OCI-LY3 (cell line): ENCODE measurements around the gene PARP3.

Experiments used
- H2AFZ ChIP-seq: fragments of 200-600, 300-600 bp; shearing (Covaris generic); 2 replicates; pipeline ENCODE4 v1.6.0; 2014; ENCODE audit warnings: antibody characterized with exemption, low read depth, low read length
- H3K27ac ChIP-seq: fragments of 200-600, 300-600 bp; sonication (generic); 2 replicates; pipeline ENCODE4 v1.5.1; 2014; ENCODE audit warnings: mild to moderate bottlenecking, low read length, moderate library complexity, mixed read lengths
- H3K27me3 ChIP-seq: fragments of 200-600, 300-600 bp; sonication (generic); 2 replicates; pipeline ENCODE4 v1.6.1; 2014; ENCODE audit warnings: low read depth, low read length, mixed read lengths
- H3K36me3 ChIP-seq: fragments of 200-600, 300-600 bp; sonication (generic); replicated peaks from 2 replicates; pipeline ENCODE3; 2014; ENCODE audit warnings: low read depth, low read length, mixed read lengths
- H3K4me1 ChIP-seq: fragments of 300-600, 200-600 bp; sonication (generic); 2 replicates; pipeline ENCODE4 v1.6.1; 2014; ENCODE audit warnings: low read length, mixed read lengths
- H3K4me2 ChIP-seq: fragments of 200-600, 300-600 bp; sonication (generic); 2 replicates; pipeline ENCODE4 v1.6.1; 2014; ENCODE audit warnings: low read length, mixed read lengths
- H3K4me3 ChIP-seq: fragments of 300-600, 200-600 bp; sonication (generic); 2 replicates; pipeline ENCODE4 v1.5.1; 2014; ENCODE audit warnings: antibody characterized with exemption, mild to moderate bottlenecking, low read length, moderate library complexity
- H3K79me2 ChIP-seq: fragments of 300-600, 200-600 bp; shearing (Covaris generic); 2 replicates; pipeline ENCODE4 v1.6.1; 2014; ENCODE audit warnings: mild to moderate bottlenecking, low read length, mixed read lengths
- H3K9ac ChIP-seq: fragments of 300-600, 200-600 bp; shearing (Covaris generic); 2 replicates; pipeline ENCODE4 v1.6.0; 2014; ENCODE audit warnings: mild to moderate bottlenecking, low read length, moderate library complexity
- H3K9me3 ChIP-seq: fragments of 200-600, 300-600 bp; shearing (Covaris generic); 2 replicates; pipeline ENCODE4 v1.6.1; 2014; ENCODE audit warnings: low read length, mixed read lengths; ENCODE audit not compliant: insufficient read depth
- H4K20me1 ChIP-seq: fragments of 200-600, 300-600 bp; sonication (generic); 2 replicates; pipeline ENCODE4 v1.6.1; 2016; ENCODE audit warnings: low read length, mixed read lengths; ENCODE audit not compliant: insufficient read depth
- CTCF ChIP-seq: fragments of 200-600, 300-600 bp; sonication (generic); IDR thresholded peaks from 2 replicates; pipeline ENCODE4 v1.5.1; 2014; ENCODE audit warnings: antibody characterized with exemption, low read length, low read depth
- EZH2phosphoT487 ChIP-seq: fragments of 200-600 bp; shearing (Covaris generic); IDR thresholded peaks from 2 replicates; pipeline ENCODE4 v1.6.1; 2018; ENCODE audit warnings: antibody characterized with exemption, mixed run types, low read depth

Gene PARP3

DNA sequence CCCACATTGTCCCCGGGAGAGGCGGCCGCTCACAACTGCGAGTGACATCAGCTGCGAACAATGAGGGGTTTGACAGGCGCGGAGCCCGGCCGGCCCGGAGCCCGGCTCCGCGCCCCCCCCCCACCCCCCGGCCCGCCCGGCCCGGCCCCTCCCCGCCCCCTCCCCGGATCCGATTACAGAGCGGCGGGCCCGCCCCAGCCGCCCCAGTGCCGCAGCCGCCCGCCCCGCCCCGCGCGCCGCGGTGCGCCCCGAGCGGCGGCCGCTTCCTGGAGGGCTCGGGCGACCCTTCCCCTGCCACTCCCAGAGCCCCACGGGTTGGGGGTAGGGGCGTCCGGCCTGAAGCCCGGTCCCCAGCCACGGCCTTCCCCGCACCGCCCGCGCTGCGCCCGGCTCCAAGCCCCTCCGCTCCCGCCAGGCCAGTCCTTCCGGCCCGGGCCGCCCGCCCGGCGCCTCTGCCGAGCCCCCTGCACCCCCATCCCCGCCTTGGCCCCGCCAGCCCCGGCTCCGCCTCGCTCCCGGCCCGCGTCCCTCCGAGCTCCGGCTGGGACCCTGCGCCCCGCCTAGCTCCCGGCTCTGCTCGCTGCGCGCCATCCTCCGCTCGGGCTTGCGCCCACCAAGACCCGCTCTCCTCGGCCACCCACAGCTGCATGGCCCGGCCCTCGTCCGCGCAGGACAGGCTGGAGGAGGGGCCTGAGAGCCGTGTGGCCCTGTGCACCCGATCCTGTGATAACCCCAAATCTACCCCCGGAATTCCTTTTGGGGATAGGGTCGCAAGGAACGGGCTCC, 25.4 kb downstream of the PARP3 start, which contains the start of gene PCBP4:
PCBP4 (minus strand) TSS at position 71 of the 786 bp plus-strand sequence. CDS start 6,214 bp downstream, outside the sequence.
- Histone ChIP-seq H3K36me3 (peaks cover 5% of the 10 kb centered on the region), H3K4me3 (peak within 1 kb of the TSS; percentile 92), H4K20me1 (no peaks in the 10 kb centered on the region), H3K79me2 (no peaks in the 10 kb centered on the region), H2AFZ (peak within 1 kb of the TSS; percentile 27; the same call in 1 of the 2 replicates), H3K27me3 (no peaks in the 10 kb centered on the region), H3K27ac (peak within 1 kb of the TSS; percentile 17), H3K9me3 (no peaks in the 10 kb centered on the region), H3K4me1 (peaks cover 13% of the 10 kb centered on the region), H3K4me2 (peak within 1 kb of the TSS; percentile 97), H3K9ac (peak within 1 kb of the TSS; percentile 86)
- no peak for TF ChIP-seq EZH2phosphoT487

- Histone ChIP-seq H3K4me1 (peaks cover 13% of the 10 kb centered on the region), H2AFZ (0 out of 2 replicates have a peak overlapping the region, but pooled peaks have one; percentile 27), H3K36me3 (peaks cover 5% of the 10 kb centered on the region), H4K20me1 (no peaks in the 10 kb centered on the region), H3K27ac (no peak overlapping the region), H3K27me3 (no peaks in the 10 kb centered on the region), H3K4me2 (peak overlapping the region; percentile 93), H3K9ac (peak overlapping the region; percentile 86), H3K4me3 (peak overlapping the region; percentile 92), H3K9me3 (no peaks in the 10 kb centered on the region), H3K79me2 (peaks cover 3% of the 10 kb centered on the region)
- no peak for TF ChIP-seq CTCF
- TF ChIP-seq EZH2phosphoT487: no peak
These were observed 26.1 kb downstream of the PARP3 start for GRCh38 chr3:51968170-51968775.

- peak overlapping the region; percentile 93; the same call in 1 of the 2 replicates for H3K4me2 ChIP-seq
- no peak overlapping the region for H3K27ac ChIP-seq
- H3K4me3 ChIP-seq: no peak overlapping the region
These were observed 26.9 kb downstream of the PARP3 start for GRCh38 chr3:51968883-51969678.

GRCh38 chr3:51969841-51970240, 27.7 kb downstream of the PARP3 start:
- H4K20me1 ChIP-seq: no peaks in the 10 kb centered on the region
- no peak overlapping the region for H2AFZ ChIP-seq
- H3K79me2 ChIP-seq: peaks cover 8% of the 10 kb centered on the region
- H3K4me3 ChIP-seq: no peak overlapping the region
- no peak overlapping the region for H3K27ac ChIP-seq
- no peaks in the 10 kb centered on the region for H3K27me3 ChIP-seq
- peaks cover 5% of the 10 kb centered on the region for H3K36me3 ChIP-seq
- H3K9me3 ChIP-seq: no peaks in the 10 kb centered on the region
- TF ChIP-seq CTCF: no peak
- TF ChIP-seq EZH2phosphoT487: no peak
- H3K9ac ChIP-seq: no peak overlapping the region
- no peak overlapping the region for H3K4me2 ChIP-seq
- H3K4me1 ChIP-seq: peaks cover 20% of the 10 kb centered on the region

More at GRCh38 chr3:51968883-51969678, 26.9 kb downstream of the PARP3 start:
- H3K4me1 ChIP-seq: peaks cover 14% of the 10 kb centered on the region
- H3K27me3 ChIP-seq: no peaks in the 10 kb centered on the region
- no peaks in the 10 kb centered on the region for H4K20me1 ChIP-seq
- H3K9ac ChIP-seq: no peak overlapping the region
- H3K9me3 ChIP-seq: no peaks in the 10 kb centered on the region
- H3K36me3 ChIP-seq: peaks cover 5% of the 10 kb centered on the region
- no peak overlapping the region for H2AFZ ChIP-seq
- TF ChIP-seq EZH2phosphoT487: no peak
- no peak for TF ChIP-seq CTCF
- H3K79me2 ChIP-seq: peaks cover 8% of the 10 kb centered on the region
